HG02840 (cell line): ENCODE measurements around the gene SLAMF8.

Experiments
- ATAC-seq: cut with Tn5 transposase; IDR thresholded peaks from one replicate; pipeline ENCODE4 v1.9.1; 2021; ENCODE audit warnings: mild to moderate bottlenecking, moderate library complexity, moderate number of reproducible peaks; ENCODE audit not compliant: unreplicated experiment, low FRiP score

Gene SLAMF8

GRCh38 chr1:159845751-159846629, 19.3 kb downstream of the SLAMF8 start:
- no peak for ATAC-seq

- ATAC-seq, result no peak
Measured at GRCh38 chr1:159847231-159847630, 20.6 kb downstream of the SLAMF8 start.

DNA sequence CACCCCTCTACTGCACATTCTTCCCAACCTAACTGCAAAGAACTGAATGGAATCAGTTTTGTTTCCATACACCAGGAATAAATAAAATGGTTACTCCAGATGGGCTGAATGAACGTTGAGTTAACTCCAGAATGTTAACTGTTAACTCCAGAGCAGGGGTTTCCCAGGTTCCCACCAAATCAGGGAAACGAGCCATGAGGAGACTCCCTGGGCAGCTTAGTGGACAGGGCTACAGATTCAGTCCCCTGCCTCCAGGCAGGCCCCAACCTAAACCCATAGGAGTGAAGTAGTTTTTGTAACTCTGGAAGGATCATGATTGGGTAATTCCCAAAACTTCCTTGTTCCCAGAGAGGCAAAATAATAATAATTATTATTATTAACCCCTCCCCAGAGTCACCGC, 21.7 kb downstream of the SLAMF8 start:
- ATAC-seq, result no peak

DNA sequence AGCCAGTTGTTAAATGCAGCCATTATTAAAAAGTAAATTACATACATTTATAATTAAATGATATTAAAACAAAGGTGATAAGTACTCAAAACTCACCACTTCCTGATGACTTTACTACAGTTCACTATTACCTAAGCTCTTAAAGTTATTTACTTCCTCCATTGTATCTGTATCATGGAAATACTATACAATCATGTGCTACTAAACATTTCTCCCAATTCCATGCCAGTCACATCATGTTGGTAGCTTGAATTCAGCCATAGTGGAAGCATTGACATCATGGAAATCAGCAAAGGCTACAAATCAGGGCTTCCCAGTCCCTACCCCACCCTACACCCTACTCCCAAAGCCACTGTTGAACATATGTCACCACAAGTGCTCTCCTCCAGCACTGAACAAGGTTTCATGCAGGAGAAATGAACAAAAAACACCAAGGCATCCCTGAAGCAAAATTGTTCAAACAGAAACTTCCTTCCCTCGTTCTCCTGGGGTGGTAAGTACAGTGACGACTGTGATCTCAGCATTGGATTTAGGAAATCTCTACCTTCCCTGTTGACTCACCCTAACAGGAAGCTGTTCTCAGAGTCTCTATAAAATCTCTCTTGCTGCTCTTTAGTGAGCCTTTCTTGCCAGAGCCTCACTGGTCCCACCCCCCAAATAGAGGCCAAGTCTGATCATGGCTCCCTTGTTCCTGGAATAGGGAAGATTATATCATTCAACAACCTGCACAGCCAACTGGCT, 23.1 kb downstream of the SLAMF8 start:
- ATAC-seq, result no peak

GRCh38 chr1:159851407-159851806, 24.7 kb downstream of the SLAMF8 start:
- no peak for ATAC-seq

- ATAC-seq, result no peak
Measured at GRCh38 chr1:159853417-159854115, 26.9 kb downstream of the SLAMF8 start.

- no peak for ATAC-seq
Measured at GRCh38 chr1:159854116-159854692, 27.5 kb downstream of the SLAMF8 start.

DNA sequence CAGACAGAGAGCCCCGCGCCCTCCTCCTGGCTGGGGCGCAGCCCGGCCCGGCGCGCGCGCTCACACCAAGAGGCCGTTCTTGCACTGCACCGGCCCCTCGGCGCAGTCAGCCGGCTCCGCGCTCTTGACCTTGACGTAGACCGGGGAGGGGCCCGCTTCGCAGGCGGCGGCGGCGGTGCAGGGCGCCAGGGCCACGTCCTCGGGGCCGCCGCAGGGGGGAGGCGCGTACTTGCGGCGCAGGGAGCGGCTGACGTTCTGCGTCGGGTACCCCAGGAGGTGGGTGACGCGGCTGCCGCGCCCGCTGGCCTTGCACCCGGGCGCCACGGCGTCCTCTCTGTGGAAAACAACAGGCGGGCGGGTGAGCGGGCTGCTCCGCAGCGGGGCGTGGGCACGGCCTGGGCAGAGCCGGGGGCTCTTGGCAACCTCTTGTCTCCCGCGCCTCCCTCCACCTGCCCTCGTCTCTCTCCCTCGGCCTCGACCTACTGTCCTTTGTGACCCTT, 28.1 kb downstream of the SLAMF8 start:
- ATAC-seq, result no peak

DNA sequence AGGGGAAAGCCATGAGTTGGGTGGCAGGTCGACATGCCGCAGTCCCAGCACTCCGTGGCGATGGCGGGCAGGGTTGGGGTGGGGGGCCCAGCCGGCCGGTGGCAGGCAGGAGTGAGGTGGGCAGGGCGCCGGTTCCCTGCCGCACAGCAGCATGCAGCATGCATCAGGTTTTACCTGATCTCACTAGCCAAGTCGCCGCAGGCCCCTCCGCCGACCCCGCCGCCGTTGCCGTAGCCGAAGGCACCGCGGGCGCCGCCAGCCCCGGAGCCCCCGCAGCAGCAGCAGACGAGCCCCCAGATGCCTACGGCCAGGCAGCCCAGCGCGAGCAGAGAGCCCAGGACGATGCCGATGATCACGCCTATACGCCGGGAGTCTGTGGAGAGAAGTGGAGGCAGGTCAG, 29.0 kb downstream of the SLAMF8 start:
- no peak for ATAC-seq

GRCh38 chr1:159856576-159856975, 29.9 kb downstream of the SLAMF8 start:
- no peak for ATAC-seq

DNA sequence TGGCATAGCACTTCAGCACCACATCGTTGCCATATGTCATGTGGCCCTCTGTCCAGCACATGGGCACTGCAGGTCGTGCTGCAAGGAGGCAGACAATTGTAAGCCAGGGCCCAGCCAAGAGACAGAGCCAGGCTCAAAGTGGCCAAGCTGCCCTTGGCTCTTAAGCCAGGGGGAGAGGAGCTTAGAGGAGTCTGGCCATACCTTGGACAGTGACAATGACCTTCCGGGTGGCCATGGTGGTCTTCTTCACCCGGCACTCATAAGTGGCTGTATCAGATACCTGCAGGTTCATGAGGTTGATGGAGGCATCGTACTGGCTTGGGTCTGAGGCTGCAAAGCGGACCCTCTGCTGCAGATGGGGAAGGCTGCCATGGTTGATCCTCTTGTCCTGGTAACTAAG, 31.2 kb downstream of the SLAMF8 start:
- ATAC-seq, result no peak

DNA sequence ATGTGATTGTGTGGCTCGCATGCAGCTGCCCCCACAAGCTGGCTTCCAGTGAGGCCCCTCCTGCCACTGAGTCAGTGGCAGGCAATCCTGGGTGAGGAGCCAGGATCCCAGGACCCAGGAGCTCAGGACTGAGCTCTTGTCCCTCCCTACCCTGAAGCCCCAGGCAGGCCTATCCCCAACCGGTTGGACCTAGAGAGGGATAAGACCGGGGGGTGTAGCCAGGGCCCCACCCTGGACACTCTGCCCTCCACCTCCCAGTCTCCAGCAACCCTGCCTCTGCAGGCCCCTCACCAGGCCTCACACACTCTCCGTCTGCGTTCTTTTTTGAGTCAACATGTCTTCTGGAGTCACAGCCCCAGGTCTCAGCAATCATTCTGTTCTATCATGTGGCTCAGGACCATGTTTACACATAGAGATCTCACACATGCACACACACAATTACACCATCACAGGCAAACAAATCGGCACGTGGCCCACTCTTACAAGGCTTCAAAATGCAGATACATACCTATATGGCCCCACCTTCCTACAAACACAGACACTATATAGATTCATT, 33.2 kb downstream of the SLAMF8 start:
- ATAC-seq, result no peak

- no peak for ATAC-seq
Measured at GRCh38 chr1:159860456-159860855, 33.8 kb downstream of the SLAMF8 start.

- ATAC-seq, result no peak
Measured at GRCh38 chr1:159861218-159861617, 34.5 kb downstream of the SLAMF8 start.

GRCh38 chr1:159862031-159862430, 35.4 kb downstream of the SLAMF8 start:
- ATAC-seq, result no peak

DNA sequence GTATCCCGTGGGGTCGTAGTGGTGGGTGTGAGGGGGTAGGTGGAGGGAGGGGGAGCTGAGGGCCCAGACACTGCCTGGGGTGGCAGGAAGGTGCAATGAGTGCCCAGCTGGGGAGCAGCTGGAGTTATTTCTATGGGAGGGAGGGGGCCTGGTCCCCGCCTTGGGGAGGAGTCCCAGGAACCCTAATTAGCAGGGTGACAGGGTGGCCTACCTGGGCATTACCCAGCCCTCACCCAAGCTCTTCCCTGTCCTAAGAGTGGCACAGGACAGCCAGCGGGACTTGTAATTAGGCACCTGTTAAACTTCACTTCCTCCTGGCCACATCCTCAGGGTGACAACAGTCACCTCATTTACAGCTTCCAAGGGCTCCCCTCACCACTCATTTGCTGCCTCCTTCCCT, 35.9 kb downstream of the SLAMF8 start, which contains the start of gene VSIG8:
TSS of gene VSIG8 (minus strand) at position 101 of the 400 bp plus-strand sequence. CDS start 136 bp downstream, outside the sequence.
- ATAC-seq, result no peak

- ATAC-seq, result no peak
Measured at GRCh38 chr1:159864262-159864661, 37.6 kb downstream of the SLAMF8 start.

- no peak for ATAC-seq
Measured at GRCh38 chr1:159866066-159866465, 39.4 kb downstream of the SLAMF8 start.

DNA sequence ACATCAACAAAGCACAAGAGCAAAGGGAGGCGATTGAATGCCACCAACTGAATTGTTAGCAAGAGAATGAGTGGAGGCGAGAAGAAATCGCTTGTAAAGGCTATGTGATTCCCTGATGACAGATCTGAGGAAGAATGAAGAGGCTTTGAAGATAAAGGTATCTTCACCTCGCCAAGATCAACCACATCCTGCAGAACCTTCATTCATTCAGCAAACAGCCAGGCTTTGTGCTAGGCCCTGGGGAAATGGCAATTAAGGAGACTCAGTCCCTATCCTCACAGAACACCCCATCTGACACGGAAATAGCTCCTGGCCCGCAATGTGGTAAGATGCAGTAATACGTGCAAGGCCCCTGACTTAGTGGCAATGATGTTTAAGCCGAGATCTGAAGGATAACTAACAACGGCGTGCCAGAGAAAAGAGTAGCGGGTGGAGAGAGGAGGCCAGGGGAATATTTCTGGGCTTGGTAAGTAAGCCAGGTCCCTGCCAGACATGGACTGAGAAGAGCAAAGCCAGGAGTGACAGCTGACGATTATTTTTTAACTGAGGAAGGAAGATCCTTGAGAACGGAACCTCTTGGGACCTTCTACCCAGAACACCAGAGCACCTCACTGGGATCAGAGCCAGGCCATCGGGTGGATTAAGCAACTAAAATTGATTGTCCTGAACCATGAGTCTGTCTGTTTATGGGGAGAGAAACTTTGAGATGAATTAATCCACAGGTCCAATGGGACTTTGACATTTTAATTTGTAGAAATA, 40.4 kb downstream of the SLAMF8 start:
- no peak for ATAC-seq
